Activated CD4-positive, alpha-beta T cell treated with anti-CD3 and anti-CD28 coated beads for 48 hours (primary cell): ENCODE measurements around the gene KCNAB1.

Experiments
- DNase-seq: peaks from one replicate; pipeline ENCODE4 v3.0.0-alpha.2; 2020

KCNAB1 gene

DNA sequence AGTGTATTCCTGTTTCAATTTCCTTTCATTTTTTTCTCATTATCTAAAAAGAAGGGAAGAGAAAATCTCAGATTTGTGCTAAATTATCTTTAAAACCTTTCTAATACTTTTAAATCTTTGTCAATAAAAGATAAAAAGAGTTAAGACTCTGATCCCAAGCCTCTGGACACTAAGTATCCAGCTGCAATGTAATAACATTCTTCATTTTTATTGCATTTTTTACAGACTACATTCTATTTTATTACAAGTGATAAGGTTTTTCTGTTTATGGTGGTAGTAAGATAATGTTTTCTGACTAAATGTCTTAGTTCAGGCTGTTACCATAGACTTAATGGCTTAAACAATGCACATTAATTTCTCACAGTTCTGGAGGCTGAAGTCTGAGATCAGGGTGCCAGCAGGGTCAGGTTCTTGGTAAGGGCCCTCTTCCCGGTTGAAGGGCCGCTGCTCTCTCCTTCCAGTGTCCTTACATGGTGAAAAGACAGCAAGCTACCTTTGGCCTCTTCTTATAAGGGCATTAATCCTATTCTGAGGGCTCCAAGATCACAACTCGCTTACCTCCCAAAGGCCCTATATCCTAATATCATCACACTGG is 19.7 kb downstream of the KCNAB1 start:
- DNase-seq: no peak

DNA sequence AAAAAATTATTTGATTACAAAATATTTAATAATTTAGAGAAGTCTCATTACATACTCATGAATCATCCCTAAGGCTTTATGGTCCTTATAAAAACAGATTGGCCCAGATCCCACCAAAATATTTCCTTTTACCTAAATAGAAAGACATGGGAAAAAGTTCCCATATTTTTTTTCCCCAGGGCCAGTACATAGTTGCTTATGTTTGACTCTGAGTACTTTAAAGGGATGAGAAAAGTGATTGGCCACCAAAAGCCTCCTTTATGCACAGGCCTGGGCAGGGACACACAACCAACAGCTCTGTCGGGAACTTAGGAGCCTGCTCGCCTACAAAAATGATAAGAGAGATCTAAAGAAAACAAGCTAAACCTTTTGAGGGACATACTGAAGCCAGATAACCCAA is 22.3 kb downstream of the KCNAB1 start:
- DNase-seq: no peak

GRCh38 chr3:156143136-156143535 is 22.8 kb downstream of the KCNAB1 start:
- DNase-seq: no peak

- no peak for DNase-seq
These were observed 23.7 kb downstream of the KCNAB1 start for GRCh38 chr3:156144060-156144459.

DNA sequence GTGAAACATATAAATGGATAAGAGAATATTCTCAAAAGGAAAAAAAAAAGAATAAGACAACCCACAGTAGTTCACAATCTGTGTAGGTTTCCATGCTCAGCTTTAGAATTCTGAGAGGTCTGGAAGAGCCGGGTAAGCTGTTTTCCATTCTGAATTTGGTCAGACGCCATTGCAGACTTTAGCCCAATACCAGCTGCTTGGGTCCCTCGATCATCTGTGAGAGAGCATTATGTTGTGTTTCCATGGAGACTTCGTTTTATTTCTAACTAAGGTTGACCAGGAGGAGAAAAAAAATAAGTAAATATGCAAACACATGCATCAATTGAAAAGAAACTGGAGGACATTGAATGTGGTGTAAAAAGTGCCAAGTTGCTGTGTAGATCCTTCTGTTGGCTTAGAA is 25.5 kb downstream of the KCNAB1 start:
- DNase-seq: no peak

DNA sequence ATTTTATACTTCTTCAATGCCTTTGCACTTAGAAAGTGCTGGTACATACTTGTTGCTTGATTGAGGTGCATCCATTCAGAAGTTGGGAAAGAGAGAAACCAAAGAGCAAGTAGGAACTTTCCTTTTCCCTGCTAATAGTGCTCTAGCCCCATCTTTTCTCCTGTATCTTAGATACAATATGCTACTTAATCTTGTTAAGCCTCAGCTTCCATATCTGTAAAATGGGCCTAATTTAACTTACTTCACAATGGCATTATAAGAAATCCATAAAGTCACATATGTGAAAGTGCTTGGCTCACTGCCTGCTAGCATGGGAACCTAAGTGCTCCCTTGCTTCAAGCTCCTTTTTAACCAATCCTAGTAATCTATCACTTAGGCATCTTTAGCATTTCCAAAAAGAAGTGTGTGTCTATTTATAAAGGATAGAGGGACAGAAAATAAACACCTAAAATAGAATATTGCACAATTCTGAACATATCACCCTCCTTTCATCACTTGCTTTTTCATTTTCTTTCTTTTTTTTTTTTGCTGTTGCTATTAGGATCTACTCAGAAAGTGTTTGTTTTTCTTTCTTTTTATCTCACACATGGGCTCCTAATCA is 28.1 kb downstream of the KCNAB1 start:
- no peak for DNase-seq

DNA sequence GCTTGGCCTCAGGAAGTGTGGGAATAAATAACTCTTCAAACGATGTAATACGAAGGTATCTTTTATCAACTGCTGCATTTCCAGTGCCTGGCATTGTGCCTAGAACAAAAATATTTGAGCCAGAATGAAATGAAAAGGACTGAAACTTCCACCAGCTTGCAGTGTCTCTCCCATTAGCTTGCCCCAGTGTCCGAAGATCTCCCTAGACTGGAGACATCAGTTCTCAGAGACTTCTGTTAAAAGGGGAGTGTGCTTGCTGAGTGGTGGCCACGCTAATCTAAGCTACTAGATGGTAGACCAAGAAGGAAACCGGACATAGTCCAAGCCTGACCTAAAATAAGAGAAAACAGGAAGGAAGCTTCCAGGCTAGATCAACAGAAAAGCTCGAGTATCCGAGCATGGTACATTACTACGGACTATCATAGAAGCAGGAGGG is 28.6 kb downstream of the KCNAB1 start:
- no peak for DNase-seq

GRCh38 chr3:156149876-156150275 is 29.5 kb downstream of the KCNAB1 start:
- no peak for DNase-seq

DNA sequence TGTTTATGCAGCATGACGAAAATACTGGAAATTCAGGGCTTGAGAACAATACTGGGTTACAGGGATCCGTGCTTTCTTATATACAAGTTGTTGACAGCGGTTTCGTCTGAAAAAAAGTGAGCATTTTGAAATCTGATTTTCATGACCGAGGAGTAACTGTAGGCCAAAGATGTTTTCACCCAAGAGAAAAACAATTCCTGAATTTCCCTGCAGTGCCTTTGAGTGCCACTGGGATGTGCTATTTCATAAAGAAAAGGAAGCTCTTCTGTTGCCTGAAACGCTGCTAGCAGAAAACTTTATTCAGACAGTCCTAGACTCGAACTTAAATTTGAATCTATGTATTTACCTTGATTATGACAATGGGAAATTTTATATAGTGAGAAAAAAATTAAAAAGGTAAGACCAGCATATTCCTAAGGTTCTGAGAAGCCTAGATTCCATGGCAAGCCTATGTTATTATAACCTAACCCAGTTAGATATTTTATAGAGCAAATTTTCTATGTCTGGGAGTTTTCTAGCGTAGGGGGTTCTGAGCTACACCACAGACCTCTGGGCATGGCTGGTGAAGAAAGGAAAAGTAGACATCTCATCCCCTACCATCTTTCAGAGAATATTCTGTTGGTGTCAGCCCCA is 30.2 kb downstream of the KCNAB1 start:
- DNase-seq: peak; percentile 27

DNA sequence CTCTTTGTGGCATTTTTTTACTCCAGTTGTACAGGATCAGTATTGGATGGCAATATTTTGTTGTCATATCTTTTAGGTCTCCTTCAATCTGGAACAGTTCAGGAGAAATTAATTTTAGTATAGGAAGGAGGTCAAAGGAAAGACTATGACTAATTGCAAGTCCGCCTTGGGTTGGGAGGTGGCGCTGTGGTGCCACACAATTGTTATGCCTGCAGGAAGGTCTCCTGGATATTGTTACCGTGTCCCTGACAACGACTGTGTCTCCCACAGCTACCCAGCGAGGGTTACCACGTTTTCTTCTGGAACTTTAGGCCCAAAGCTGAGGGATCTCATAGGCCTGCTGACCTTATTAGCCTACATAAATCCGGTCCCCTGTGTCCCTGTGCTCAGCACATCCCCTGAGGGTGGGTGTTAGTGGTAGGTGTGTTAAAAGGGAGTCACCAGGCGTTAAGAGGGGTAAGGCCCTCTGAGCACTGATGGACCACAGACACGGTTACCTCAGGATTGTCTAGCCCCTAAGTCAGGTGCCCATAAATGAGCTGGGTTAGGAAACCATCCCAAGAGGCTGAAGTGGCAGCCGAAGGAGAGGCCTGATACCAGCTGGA is 31.5 kb downstream of the KCNAB1 start:
- peak; percentile 68 for DNase-seq

DNA sequence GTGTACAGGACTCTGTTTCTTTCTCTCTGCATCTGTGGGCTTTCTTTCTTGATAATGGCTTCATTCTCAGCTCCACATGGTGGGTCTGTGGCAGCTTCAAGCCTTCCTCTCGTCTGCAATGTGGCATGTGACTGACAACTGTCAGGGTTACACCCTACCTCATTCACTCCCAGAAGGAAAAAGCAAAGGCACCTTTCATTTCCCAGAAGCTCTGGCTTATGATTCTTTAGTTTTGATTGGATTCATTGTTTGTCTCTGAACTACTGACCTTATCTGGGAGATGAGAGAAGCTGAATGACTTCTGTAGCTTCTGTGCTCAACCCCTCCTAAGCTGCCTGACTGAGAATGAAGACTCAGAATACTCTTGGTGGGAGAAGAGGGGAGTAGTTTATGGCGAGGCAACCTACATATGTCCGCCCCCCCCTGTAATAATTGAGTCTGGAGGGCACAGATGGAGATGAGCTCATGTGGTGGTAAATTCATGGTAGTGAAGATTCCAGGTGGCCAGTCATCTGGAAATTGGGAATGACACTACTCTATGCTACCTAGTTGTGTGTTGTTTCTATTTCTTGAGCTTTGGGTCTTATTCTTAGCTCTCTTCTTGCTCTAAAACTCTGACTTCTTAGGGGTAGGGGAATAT is 38.4 kb downstream of the KCNAB1 start:
- no peak for DNase-seq

- no peak for DNase-seq
These were observed 40.3 kb downstream of the KCNAB1 start for GRCh38 chr3:156160647-156161046.

GRCh38 chr3:156161172-156161571 is 40.8 kb downstream of the KCNAB1 start:
- DNase-seq: no peak

DNA sequence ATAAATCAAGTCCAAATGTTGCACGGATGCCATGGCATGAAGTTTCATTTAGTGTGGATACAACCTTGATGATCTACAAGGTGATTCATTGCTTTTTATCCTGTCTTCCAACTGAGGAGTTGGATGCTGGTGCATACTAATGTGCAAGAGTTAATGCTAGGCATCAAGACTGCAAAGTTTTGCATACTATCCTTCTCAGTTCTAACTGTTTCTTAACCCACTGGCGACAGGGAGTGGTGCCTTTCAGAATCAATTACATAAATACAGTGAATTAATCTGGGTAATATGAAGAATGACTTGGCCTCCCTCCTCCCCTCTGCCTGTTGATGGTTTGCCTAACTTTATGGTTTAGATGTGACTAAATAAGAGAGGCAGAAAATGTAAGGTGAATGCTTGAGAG is 43.5 kb downstream of the KCNAB1 start:
- no peak for DNase-seq

DNA sequence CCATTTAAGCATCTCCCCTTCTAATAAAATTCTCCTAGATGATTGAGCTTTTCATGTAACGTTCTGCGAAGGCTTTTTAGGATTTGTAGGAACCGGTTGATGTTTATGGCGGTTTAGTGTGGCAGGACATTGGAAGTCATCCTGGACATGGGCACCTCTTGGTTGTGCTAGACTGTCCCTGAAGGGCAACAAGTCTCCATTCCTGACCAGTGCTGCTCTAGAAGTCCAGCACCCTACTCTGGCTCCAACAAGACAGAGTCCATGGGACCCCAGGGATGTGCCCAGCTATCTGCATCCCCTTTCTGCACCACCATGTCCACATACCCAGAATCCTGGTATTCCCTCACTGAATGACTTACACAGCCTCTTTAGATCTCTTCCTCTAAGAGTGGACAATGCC is 46.4 kb downstream of the KCNAB1 start:
- DNase-seq: no peak

- no peak for DNase-seq
These were observed 50.2 kb downstream of the KCNAB1 start for GRCh38 chr3:156170571-156170970.

GRCh38 chr3:156171281-156172267 is 51.2 kb downstream of the KCNAB1 start:
- DNase-seq: no peak

- DNase-seq: no peak
These were observed 52.2 kb downstream of the KCNAB1 start for GRCh38 chr3:156172536-156172935.

- no peak for DNase-seq
These were observed 54.0 kb downstream of the KCNAB1 start for GRCh38 chr3:156174229-156174847.

DNA sequence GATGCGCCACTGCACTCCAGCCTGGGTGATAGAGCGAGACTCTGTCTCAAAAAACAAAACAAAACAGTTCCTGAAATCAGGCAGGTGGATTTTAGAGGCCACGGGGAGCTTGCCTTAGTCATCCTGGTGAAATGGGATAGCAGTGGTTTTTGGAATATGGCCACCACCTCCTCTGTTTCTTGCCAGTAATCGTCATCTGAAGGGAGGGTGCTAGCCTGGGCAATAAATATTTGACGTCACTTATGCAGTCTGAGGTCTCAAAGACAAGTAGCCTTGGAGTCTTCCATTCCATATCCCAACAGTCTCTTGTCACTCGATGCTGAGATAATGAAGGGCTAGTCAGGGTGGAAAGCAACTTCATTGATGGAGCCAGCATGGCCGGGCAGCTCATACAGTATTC is 55.2 kb downstream of the KCNAB1 start:
- no peak for DNase-seq

DNA sequence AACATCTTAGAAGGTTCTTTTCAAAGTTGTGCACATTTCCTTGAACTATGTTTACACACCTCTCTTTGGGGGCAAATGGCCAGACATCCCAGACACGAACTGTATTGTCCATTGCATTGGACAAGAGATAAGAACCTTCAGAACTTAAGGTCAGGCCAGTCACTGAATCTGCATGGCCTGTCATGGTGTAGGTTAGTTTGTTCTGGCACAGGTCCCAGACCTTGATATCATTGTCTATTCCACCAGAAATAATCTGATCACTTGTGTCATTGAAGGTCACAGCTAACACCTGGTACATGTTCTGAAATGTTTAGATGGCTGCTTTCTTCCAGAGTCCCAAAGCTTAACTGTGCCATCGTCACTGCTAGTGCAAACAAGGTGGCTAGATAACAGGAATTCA is 55.7 kb downstream of the KCNAB1 start:
- no peak for DNase-seq

GRCh38 chr3:156176629-156177210 is 56.3 kb downstream of the KCNAB1 start:
- no peak for DNase-seq
